CD4-positive, alpha-beta T cell treated with Interleukin-15 for 1 hour (primary cell): ENCODE data around the gene RASSF10.
"Not testable (repeated sequence)": the region's sequence is repeated elsewhere in the genome, so short reads cannot be mapped to it uniquely, and the experiment has no call there.

ENCODE experiments used
- DNase-seq: peaks from one replicate; pipeline ENCODE4 v3.0.0-alpha.2; 2020

The RASSF10 gene

DNA sequence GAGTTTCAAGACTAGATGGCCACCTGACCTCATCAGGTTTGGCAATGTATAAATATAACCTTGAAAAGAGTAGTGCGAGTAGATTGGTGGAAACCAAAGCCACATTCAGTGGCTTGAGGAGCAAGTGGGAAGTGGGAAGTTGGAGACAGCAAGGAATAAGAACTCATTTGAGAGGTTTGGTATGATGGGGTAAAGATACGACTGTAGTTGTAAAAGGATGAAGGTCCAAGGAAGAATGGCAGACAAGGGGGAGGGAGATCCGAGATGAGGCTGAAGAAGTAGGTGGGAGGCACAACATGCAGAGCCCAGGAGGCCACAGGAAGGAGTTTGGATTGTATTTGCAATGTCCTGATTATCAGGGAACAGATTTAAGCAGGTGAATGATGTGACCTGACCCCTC is 20.8 kb downstream of the RASSF10 start:
- DNase-seq, result no peak

DNA sequence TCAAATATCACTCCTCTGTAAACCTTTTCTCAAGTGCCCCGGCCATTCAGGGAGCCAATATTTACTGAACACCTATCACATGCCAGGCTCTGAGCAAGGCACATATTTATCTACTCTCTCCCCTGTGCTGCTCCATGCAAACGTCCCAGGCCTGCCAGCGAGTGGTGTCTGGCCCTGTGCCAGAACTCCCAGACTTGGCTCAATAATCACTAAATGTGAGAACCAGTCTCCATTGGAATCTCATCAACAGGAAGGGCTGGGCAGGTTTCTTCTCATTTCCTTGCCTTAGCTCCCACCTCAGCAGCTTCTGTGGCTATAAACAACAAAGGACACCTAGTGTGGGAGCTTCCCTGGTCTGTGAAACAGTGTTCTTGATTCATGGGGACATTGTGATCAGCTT is 21.7 kb downstream of the RASSF10 start:
- DNase-seq, result no peak

DNA sequence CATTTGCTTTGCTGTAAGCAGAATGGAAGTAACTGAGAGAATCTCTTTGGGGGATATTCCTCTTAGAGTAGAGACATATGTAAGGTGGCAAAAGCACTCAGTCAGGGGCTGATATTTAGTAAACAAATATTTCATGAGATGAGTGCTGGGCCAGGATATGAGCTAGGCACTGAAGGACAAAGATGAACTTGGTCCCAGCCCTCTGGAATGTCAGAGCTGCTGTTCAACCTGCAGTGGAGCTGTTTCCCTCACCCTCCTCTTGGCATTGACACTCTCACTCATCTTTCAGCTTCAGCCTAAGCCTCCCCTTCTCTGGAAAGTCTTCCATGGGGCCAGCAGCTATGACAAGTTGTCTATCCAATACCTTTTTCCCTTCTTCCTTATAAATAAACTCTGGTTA is 22.2 kb downstream of the RASSF10 start:
- no peak for DNase-seq

DNA sequence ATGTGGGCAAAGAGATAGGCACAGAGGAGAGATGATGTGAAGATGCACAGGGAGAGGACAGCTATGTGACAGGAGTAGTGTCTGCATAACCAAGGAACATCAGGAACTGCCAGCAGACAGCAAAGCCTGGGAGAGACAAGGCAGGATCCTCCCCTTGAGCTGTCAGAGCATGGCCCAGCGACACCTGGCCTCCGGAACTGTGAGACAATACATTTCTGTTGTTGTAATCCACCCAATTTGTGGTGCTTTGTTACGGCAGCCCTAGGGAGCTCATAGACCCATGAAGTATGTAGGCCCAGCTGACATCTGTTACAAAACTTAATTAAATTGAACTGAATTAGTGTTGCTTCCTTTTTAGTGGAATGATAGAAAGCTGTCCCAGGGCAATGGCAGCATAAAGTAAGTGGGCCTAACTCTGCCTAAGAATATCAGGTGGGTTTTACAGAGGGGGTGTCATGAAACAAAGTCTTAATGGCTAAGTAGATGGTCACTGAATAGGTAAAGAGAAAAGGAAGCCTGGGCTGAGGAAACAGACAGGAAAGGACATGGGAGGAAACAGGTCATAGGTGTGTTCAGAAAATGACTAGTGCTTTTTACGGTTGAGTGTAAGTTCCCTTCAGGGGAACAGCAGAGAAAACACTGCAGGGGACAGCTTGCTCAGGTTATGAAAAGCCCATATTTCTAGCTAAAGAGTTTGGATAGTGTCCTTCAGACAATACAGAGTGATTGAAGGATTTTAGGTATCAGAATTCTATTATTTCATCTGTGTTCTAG is 24.8 kb downstream of the RASSF10 start:
- no peak for DNase-seq

DNA sequence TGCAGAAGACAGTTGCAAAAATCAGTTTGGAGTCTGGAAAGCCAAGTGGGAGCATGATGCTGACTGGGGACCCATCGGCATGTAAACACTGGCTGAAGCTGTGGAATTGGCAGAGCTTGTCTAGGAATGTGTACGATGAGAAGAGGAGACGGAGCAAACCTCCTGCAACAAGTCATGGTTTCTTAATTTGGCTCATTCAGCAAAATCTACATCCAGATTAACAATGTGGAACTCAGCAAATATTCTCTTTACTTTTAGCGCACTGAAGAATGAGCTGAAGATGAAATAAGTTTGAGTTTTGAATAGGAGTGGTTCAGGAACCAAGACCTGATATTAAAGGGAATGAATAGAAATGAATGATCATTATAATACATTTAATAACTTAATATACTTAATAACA is 26.6 kb downstream of the RASSF10 start:
- no peak for DNase-seq

DNA sequence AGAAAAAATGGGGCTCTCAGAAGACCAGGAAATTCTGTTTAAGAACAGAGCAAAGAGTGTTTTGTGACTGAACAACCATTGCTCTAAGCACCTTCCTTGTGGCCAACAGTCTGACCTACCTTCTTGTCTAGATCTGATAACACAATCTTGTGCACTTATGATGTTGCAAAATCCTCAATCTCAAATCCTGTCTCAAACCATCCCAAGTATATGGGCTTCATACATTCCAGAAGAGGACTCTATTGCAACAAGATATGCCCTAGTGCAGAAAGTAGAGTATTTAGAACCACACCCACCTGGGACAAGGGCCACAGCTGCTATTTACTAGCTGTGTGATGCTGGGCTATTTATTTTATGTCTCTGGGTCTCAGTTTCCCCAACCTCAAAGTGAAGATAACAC is 27.1 kb downstream of the RASSF10 start:
- DNase-seq, result no peak

DNA sequence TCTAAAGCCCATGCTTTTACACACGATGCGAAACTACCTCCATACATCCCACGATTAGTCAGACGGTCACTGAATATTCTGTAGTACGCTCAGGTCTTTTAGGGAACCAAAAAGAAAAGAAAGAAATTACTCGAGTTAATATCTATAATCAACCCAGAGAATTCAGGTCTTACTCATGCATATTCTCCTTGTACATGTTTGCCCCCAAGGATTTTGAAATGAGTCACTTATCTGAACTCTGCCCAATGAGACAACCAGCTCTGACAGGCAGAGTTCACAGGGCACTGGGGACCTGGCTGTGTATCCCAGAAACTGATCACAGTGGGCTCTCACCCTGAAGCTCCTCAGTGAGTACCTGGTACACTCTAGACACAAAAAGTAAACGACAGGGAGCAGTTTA is 29.2 kb downstream of the RASSF10 start:
- DNase-seq, result no peak

DNA sequence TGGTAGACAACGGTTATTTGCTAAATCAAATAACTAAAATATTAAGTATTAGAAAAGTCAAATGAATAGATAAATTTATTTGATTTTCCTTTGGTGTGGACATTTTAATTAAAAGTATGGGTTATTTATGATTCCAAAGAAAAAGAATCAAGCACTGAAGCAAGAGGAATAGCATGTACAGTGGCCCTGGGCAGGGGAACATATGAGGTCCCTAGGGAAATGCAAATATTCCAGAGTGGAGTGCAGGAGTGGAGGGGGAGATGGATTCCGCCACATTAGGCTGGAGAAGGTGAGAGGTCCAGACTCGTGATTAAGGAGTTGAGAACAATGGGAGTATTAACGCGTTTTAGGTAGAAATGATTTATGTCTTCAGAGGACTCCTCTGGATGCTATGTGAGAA is 30.0 kb downstream of the RASSF10 start:
- DNase-seq, result no peak

DNA sequence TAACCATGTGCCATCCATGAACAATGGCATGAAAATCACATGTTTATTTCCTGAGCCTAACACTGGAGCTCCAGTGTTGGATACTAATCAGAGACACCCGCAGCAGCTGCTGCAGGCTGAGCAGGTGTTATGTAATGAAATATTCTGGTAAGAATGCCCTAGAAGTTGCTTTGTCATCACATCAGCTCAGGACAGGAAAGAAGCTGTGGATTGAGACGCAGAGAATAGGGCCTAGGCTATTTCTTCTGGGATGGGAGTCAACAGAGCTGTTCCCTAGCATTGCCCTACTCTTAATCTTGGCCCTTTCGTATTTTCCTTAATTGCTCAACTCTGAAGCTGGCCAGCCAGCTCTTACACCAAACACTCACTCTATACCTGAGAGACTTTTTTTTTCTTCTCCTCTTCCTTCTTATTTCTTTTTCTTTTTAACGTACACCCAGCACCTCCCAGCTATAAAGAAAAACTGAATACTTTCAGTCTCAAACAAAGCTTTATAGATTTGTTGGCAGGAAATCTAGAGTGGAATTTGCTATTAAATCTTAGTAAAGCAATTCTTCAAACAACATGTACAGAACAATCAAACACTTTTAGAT is 31.9 kb downstream of the RASSF10 start:
- DNase-seq, result no peak

DNA sequence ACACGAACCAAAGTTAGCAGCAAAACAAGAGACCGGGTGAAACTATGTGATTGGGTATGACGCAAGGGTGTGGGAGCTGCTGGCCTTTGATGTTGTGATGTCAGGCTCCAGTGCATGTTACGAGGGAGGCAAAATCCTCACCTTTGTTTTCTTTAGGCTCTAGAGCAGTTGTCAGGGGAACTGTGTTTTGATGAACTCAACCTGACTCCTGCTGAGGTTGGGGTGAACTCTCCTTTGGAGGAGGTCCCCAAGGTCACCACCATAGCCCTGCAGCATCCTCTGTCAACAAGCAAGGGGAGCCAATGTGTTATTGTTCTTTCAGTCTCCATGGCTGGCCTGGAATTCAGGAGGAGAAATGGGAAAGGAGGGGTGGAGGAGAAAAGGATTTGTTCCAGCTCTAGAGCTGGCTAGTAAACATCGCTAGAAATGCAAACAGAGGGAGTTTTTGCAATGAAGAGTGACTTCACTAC is 33.8 kb downstream of the RASSF10 start:
- DNase-seq, result no peak

DNA sequence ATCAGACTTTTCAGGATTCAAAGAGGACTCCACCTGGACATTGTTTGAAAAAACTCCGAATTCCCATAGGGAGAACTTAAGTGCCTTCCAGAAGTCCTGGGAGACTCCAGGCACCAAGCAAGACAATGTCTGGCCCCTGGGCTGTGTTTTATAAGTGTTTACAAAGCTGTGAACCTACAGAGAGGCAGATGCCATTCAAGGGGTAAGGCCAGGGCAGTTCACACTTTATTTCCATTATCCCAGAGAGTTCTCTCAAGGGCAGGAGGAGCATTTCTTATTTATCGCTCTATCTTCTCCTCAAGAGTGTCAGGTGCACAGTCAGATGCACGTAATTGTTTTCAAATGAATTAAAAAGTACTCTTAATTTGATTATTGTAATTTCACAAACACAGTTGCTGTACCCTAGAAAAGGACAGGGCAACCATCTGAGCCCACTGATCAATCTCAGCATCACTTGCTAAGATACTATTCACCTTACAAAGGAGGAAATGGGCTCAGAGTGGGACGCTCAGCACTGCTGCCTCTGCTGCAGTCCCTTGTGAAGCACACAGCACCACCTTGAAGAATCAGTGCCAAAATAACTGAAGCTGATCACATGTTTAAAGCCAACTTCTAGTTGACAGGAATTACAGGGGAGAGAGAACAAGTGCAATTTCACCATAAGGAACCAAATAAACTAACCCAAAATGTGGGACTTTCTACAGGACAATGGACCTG is 35.0 kb downstream of the RASSF10 start:
- DNase-seq, result no peak

DNA sequence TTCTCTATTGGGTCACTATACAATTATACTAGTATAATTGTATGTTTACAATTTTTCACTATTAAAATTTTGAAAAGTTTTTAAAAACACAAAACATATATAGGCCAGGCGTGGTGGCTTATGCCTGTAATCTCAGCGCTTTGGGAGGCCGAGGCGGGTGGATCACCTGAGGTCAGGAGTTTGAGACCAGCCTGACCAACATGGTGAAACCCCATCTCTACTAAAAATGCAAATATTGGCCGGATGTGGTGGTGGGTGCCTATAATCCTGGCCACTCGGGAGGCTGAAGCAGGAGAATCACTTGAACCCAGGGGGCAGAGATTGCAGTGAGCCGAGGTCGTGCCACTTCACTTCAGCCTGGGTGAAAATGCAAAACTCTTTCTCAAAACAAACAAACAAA is 36.0 kb downstream of the RASSF10 start:
- not testable (repeated sequence) for DNase-seq

DNA sequence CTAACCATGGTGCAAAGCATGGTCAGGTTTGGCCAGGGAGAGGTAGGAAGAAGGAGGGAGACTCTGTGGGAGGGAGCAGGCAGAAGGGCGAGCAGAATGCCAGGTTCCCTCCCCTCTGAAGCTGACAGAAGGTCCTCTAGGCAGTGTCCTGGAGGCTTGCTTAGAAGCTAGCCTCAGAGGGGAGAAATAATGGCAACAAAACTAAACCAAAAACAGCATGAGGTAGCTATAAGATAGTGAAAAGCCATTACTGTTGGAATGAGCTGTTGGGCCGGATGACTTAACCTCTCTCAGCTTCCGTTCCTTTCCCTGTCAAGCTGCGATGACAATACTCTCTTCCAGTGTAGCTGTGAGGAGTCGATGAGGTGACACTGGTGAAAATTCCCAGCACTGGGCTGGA is 36.6 kb downstream of the RASSF10 start:
- DNase-seq, result no peak

DNA sequence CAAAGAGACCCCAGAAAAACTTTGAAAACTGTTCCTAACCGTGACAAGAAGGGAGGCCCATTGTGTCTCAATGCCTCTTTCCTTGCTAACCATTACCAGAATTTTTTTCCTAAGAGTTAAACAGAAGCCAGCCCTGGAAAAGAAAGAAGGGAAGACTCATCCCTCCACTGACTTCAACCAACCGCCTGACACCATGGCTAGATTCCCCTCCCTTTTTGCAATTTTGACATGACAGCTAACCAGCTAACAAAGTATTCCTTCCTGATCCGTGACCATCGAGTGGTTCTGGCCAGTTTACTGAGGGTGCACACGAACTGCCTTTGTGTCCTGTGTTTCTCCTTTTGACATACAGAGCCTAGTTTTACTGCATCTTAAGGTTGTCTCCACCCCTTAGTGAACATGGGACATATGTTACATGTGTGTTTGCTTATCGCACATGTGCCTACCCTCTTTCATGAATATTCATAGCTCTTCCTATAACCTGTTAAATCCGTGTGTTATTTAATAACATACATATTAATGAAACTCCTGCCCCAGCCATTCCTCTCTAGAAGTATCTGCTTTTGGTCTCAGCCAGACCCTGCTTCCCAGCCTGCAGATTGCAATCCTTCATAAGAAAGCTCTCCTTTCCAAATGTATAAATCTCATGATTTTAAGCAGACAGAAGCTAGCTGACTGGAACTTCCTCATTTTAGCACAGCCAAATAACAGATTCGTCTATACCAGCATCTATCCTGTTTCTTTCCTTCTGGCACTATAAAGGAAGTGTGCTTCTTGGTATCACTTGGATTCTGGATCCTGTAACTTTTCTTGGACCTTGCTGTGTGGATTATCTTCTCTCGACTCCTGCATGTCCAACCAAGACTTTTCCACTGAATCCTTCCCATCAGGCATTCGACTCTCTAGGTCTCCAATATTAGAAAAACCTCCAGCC is 37.8 kb downstream of the RASSF10 start:
- DNase-seq, result no peak

DNA sequence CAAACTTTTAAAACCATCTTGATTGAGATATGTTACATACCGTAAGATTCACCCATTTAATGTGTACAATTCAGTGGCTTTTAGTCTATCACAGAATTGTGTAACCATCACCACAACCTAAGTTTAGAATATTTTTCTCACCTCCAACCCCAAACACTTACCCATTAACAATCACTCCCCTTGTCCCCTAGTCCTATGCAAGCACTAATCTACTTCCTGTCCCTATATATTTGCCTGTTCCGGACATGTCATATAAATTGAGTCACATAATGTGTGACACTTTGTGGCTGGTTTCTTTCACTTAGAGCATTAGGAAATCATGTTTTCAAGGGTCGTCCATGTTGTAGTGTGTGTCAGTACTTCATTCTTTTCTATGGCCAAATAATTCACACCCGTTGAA is 38.8 kb downstream of the RASSF10 start:
- DNase-seq, result no peak

DNA sequence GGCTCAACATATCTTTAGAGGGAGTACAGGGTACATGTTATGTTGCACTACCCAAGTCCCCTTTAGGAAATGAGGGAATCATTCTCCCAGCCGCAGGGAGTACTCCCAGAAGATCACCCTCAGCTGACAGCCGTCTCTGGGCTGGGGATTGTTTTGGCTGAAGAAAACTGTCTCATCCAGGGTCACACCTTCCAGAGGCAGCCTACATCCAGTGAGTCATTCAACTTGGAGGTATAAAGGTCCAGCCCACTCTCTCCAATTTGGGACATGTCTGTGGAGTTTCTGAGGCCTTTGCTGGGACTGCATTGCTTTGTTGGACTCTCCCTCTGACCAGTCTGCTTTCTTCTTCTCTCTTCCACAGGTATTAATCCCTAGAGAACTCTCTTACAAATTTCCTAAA is 42.1 kb downstream of the RASSF10 start:
- DNase-seq, result no peak

DNA sequence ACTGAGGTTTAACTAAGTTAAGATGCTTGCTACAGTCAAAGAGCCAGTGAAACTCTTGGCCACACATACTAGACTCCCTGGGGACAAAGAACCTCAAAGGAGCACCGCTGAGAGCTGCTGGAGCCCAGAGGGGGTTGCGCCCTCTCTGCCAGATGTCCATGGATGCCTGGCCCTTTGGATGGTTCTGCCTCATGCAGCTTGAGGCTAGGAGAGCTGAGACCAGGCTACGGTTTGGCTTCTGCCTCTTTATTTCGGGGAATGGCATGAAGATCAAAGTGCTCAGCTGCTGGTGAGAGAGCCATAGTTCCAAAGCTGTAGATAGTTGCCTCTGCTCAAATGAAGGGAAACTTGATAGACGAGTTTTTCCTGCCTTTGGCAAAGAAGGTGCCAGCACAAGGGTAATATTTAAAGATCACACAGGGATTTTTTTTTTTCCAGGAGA is 43.0 kb downstream of the RASSF10 start:
- DNase-seq, result no peak

DNA sequence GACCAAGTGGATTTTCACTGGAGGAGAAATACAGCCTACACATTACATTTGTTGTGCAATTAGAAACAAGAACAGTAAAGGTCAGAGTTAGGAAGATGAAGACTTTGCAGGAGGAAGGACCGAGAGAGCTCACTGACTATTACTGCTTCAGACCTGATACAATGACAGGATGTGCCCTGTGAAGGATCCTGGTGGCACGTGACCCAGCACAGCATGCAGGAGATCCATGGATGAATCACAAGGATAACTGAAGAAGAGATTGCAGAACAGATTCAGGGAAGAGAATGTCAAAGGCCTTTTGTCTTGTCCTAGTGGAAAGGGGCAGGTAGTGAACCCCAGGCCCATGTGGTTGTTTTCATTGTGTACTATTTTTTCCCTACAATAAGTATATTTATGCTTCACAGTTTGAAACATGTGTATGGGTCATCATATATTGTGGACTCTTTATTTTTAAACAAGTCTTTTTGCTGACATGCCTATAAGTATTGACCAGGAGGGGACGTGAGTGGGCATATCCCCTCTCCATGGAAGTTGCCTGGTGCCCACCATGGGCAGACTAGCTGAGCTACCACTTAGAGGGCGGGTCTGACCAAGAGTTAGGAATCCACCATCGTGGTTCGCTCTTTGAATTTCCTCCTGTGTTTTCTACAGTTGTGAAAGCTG is 44.3 kb downstream of the RASSF10 start:
- no peak for DNase-seq

DNA sequence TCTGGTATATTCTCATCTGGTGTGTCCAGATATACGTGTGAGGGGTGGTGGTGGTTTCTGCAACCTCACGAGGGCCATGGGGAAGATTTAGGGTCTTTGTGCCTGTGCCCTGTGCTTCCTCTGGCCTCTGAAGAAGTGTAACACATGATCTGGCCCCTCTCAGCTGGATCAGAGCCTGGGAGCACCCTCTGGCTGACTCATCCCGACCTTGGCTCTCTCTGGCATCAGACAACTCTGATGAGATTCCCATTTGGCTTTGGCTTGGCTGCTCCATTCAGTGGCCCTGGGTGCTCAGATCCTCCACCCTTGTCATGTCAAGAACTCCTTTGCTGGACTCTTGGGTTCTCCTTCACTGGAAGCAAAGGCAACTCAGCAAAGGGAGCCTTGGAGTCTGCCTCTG is 45.2 kb downstream of the RASSF10 start:
- DNase-seq, result no peak

DNA sequence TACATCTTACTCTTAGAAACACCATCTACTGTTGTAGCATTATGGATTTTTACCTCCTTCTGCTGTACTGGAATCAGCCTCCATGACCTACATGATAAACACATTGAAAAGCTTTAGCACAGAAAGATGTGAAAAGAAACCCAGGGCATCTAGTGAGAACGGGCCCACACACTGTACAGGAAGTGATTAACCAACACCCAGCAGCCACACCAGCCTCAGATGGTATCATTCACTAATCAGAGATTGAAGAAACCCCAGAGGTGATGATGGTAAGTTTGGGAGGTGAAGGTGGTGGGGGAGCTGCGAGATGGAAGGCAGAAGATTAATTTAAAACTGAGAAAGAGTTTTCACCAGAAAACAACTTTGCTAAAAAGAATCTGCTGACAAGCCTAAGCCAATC is 46.1 kb downstream of the RASSF10 start:
- no peak for DNase-seq

DNA sequence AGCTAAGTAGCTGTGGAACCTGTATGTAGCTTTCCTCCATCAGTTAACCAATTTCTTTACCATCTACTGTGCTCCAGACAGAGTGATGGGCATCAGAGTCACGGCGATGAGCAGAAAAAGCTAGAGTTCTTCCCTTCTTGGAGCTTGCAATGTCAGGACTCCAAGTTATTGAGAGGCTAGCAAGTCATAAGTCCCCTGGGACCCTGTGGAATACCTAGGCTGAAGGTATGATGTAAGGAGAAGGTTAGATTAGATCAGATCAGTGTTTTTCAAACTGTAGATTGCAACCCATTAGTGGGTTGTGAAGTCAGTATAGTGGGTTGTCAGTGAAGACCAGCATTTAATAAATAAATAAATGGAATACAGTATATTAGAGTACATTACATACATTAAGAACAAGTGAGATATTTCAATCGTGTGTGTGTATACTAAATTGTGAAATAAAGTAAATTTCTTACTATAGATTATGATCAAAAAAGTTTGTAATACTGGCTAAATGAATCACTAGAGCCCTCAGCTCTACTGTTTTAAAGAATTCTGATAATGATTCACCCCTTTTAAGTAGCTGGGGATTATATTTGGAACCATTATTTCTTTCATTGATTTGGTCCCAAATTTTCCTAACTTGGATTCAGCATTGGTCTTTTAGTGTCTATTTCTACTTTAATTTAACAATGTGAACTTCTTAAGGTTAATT is 52.3 kb downstream of the RASSF10 start:
- no peak for DNase-seq
